Head of caudate nucleus (tissue), 42 donors: ENCODE results near the gene ADCY10.
"Not testable (repeated sequence)": the region's sequence is repeated elsewhere in the genome, so short reads cannot be mapped to it uniquely, and the experiment has no call there.

Experiments
- DNase-seq, 42 donors: peaks; one replicate each; pipeline versions ENCODE4 v3.0.0 to v3.0.0-alpha.2; 2020 to 2021; ENCODE audit warnings: mixed read lengths in 7 of 42
- intact Hi-C: fragments of 100-400 bp; cut with DNase I; formaldehyde crosslinking; loops from one replicate; pipeline ENCODE4 v1.15.0; 2022

Gene ADCY10

DNA sequence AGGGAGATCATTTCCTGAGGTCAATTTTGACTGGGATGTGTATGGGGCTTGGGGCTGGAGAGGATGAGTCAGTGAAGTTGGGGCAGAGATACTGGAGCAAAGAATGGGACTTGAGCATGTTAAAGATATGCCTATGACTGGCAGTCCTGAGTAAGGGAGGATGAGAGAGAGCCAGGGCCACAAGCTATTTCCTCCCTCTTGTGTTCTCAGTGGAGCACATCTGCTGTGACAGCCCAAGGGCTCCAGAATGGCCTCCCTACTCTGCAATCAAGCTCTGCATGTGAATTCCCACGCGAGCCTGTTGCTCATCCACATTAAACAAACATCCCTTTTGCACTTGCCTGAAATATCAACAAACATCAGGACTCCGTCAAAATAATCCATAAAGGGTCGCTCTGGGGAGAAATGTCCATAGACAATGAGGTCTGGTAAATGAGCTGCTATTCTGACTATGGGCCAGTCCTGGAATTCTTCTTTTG lies 9.2 kb downstream of the ADCY10 start:
- no peak for DNase-seq
- intact Hi-C loops = no loop called here

DNA sequence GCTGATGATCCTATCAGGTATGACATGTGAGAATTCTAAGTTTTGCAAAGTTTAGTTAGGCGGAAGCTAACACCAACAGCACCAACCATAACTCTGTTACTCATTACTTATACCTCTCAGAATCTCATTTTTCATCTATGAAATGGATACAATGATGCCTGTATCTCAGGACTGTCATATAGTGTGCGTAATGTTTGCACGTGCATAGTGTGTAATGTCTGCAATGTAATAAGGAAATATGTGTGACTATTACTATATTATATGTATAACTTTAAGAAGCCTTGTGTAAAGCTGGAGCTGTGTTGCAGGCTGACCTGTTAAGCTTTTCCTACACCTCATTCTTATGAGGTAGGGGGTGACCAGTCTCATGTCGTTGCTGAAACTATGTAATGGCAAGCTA lies 13.0 kb downstream of the ADCY10 start:
- DNase-seq = no peak
- intact Hi-C loops = no loop called here

DNA sequence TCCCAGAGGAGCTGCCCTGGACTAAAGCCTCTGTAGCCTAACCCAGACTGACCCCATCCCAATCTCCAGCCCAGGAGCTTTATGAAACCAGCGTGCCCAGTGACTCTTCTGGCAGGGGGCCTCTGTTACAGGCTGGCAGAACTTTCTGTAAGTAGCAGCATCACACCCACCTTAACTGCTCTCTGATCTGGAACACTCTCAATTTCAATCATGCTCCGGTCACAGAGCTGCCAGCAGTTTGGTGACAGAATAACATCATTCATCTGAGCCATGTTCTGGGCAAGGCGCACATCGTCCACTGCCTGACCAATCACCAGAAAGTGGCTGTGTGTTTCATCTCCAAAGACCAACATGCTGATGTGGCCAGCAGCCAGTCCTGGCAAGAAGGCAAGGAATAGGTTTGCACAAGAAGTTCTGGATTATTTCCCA lies 14.7 kb downstream of the ADCY10 start:
- intact Hi-C loops = no loop called here
- no peak for DNase-seq

DNA sequence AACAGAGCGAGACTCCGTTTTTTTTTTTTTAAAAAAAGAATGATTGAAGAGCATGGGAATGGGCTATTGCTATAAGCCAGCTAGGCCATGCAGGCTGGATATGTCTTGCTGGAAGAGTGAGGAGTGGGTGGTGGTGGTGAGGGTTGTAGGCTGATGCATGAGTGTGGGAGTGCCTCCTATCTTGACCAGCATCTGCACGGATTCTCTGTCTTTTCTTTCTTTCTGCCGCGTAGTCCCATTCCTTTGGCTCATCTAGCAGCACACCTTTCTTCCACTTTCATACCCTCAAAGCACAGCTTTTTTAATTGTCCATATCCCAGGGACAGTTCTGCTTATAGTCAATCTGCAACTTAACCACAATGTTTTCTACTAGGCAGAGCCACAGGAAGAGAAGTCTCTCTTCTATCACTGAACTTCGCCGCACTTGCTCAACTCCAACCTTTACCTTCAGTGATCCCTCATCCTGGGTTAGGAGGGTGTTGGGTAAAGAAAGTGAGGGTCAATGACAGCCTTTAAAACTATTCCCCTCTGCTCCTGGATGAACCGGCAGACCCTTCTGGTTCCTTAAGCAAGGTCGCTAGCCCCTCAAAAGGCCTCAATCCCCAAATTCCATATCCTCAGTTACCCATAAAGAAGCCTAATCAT lies 15.2 kb downstream of the ADCY10 start:
- intact Hi-C loops = no loop called here
- no peak for DNase-seq

DNA sequence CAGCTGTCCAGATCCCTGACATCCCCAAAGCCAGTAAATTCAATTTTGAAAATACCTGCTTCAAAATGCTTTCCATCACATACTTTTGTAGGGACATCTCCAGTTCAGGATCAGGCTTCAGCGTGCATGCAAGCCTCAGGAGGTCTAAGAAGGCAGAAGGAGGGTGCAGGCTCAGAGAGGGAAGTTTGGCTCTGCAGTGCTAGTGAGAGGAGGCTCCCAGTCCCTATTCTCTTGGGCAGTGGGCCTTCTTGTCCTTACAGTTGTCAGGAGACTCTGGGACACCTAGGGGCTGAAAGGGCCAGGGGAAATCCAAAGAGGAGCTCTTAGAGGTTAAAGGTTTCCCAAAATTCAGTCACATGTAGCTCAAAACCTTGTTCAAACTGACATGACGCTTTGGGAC lies 20.1 kb downstream of the ADCY10 start:
- intact Hi-C loops = no loop called here
- no peak for DNase-seq

DNA sequence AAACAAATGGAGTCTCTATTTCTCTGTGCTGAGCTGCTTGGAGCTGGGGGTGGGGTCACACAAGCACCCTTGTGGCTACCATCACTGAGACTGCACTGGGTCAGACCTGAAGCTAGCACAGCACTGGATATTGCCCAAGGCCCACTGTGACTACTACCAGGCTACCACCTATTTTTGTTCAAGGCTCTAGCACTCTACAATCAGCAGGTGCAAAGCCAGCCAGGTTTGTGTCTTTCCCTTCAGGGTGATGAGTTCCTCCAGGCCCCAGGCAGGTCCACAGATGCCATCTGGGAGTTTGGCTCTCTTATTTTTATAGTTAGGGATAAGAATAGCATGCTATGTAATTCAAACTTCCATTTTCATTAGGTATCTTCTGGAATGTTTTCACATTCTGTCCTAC lies 23.5 kb downstream of the ADCY10 start:
- intact Hi-C loops = no loop called here

DNA sequence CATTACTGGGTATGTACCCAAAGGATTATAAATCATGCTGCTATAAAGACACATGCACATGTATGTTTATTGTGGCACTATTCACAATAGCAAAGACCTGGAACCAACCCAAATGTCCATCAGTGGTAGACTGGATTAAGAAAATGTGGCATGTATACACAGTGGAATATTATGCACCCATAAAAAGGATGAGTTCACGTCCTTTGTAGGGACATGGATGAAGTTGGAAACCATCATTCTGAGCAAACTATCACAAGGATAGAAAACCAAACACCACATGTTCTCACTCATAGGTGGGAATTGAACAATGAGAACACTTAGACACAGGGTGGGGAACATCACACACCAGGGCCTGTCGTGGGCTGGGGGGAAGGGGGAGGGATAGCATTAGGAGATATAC lies 26.7 kb downstream of the ADCY10 start:
- DNase-seq, intact Hi-C loops: not testable (repeated sequence)

More for the DNA sequence above, 23.5 kb downstream of the ADCY10 start:
- DNase-seq = no peak

DNA sequence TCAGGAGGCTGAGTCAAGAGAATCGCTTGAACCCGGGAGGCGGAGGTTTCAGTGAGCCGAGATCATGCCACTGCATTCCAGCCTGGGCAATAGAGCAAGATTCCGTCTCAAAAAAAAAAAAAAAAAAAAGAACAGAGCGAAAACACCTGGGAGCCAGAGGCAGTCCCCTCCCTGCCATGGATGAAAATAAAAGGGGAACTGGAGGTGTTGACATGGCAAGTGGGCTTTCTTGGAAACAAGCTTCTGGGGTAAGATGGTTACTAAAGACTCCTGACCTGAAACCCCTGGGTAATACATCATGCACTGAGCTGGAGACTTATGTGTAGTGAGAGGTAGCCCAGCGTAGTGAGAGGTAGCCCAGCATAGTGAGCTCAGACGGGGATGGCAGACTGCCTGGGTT lies 31.6 kb downstream of the ADCY10 start:
- no peak for DNase-seq
- intact Hi-C loops = no loop called here

DNA sequence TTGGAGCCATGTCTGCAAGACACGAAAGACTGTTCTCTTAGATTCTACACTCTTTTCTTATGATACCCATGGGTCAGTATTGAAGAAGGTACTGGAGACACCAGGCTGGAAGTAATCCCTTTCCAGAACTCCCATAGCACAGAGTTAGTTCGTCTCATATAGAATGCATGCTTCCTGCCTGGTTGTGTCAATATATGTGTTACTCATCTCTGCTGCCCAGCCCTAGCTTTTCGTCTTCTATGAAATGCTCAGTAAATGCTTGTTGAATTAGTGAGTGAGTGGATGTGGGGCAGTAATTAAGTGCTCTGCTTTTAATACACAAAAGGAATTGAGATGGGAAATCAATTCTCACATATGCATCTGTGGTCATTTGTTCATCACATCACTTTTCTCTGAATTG lies 32.1 kb downstream of the ADCY10 start:
- DNase-seq = no peak
- intact Hi-C loops = no loop called here

DNA sequence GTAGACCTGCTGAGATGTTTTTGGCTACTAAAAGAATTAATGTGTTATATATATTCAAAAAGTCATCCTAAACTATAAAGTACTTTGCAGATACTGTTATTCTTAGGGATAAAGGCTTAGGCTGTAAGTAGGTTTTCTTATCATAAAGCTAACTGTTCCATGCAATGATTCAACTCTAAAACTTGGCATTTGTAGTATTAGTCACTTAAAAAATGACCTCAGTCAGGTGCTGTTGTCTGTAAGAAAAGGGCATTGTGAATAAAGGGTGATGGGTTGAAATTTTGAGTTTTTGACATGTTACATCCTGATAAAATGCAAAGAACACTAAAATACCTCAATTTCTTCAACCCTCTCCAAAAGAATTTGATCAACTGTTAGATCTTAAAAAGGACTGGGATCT lies 32.9 kb downstream of the ADCY10 start:
- intact Hi-C loops = no loop called here
- no peak for DNase-seq

DNA sequence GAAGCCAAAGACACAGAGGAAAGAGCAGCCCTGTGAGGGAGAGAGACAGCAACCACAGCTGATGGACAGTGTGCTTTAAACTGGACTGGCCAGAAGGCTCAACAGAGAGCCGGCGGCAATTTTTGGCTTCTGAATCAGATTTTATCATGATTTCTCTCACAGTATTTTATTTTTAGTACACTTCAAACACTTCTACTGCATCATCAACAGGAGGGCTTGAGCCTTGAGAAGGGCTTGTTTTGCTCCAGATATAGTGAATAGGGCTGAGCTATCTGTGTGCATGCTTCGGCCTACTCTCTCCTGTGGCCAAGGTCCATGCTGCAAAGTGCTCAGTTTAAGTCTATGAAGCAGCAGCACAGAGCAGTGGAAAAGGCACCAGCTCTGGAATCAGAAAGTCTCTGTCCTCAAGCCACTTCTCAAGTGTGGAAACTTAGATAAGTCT lies 33.3 kb downstream of the ADCY10 start:
- intact Hi-C loops = no loop called here
- no peak for DNase-seq

DNA sequence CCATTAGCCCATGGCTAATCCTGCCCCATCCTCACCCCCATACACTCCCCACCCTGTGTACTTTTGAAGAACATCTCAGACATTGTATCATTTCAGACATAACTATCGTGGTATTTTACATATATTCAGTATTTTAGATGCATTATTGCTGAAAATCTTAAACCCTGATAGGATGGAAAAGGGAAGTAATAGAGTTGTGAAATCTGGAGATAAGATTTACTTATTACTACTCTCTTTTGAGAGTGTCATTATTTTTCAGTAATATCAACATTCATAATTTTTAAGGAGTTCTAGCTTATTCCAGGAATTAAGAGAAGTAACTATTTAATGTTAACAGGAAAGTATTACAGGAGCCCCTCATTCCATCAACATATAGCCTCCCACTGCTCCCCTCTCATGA lies 34.4 kb downstream of the ADCY10 start:
- DNase-seq = no peak
- intact Hi-C loops = no loop called here

DNA sequence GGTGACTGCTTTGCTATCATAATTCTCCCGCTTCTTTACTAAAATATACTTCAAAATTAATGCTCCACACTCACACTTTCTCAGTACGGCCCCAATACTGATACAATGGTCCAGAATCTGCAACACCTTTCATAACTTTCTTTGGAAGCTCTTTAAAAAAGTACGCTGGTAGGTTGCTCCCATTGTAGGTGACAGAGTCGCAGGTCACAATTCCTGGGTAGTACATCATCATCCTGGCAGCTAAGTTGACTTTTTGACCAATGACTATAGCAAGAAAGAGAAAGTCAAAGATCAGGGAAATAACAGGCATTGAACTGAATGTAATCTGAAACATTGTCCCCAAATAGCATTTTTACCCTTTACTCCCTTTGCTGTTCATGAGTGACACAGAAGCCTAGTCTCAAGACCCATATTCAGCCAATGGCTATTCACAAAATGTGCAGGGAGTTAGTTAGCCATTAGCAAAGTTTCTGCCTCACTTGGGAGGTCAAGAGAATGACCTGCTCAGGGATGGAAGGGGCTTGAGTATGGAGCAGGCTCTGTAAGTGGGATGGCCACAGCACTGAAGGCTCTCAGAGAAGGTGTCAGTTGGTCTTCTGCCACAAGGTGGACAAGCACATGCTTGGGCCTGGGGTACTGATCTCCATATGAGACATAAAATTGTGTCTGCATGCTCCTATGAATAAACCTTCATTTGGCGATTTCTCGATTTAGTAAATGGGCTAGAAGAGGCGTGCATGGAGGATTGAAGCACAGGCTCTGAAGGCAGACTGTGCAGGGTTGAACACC lies 35.4 kb downstream of the ADCY10 start:
- no peak for DNase-seq
- intact Hi-C loops = no loop called here

DNA sequence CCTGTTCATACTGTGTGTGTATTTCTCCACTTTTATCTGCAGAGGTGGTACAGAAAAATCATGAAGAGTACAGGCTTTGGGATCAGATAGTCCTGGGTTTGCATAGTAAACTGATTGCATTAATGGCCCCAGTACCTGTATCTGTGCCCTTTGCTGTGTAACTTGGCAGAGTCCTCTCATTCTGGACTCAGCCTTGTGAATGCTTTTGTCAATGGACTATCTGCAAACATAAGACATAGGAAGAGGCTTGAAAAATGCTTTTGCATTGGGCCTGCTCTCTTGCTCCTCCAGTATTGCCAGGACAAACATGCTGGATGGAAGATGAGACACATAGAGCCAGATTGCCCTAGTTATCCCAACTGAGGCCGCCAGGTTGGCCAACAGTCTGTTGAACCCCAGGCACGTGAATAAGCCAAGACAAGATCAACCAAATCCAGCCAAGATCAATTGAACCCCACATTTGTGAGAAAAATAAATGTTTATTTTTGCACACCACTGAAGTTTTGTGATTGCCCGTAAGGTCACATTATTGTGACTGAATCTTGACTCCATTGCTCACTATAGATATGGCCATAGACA lies 37.2 kb downstream of the ADCY10 start:
- no peak for DNase-seq
- intact Hi-C loops = no loop called here

DNA sequence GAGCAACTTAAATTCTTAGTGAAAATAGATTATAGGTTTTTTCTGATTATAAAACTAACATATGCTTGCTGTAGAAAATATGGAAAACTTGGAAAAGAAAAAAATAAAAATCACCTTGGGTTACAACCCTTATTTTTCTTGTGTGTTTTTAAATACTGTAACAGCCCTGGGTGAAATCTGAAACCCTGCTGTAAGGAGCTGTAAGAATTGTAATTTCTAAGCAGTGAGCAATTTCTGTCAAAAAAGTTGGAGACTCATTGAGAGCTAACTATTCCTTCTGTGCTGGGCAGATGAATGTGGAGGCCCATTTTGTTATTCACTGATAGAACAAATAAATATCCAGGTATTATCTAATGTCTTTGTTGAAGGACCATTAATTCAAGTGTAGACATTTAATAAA lies 42.6 kb downstream of the ADCY10 start:
- DNase-seq = no peak
- intact Hi-C loops = no loop called here

DNA sequence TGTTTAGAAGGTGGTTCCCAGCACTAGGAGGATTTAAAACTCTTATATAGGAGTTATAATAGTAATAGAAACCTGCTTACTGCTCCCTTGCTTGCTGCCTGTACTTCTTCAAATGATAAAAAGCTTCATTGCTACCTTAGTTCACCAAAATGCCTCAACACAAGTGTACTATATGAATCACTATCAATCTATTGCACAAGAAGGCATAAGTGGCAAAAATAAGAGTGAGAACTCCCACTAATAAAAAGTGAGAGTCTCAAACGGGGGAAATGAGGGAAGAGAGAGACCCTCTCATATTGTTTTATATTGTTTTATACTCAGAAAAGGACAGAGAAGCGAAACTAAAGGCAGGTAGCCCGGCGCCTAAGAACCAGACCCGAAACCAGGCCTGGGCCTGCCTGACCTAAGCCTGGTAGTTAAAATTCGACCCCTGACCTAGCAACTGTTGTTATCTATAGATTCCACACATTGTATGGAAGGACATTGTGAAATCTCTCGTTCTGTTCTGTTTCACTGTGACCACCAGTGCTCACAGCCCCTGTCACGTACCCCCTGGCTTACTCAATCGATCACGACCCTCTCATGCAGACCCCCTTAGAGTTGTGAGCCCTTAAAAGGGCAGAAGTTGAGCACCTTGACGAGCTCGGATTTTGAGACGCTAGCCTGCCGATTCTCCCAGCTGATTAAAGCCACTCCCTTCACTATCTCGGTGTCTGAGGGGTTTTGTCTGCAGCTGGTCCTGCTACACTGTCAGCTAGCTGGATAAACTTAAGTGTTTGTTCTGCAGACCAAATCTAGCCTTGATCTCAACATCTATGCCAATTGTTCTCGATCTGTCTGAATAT lies 44.6 kb downstream of the ADCY10 start:
- DNase-seq, intact Hi-C loops: not testable (repeated sequence)

DNA sequence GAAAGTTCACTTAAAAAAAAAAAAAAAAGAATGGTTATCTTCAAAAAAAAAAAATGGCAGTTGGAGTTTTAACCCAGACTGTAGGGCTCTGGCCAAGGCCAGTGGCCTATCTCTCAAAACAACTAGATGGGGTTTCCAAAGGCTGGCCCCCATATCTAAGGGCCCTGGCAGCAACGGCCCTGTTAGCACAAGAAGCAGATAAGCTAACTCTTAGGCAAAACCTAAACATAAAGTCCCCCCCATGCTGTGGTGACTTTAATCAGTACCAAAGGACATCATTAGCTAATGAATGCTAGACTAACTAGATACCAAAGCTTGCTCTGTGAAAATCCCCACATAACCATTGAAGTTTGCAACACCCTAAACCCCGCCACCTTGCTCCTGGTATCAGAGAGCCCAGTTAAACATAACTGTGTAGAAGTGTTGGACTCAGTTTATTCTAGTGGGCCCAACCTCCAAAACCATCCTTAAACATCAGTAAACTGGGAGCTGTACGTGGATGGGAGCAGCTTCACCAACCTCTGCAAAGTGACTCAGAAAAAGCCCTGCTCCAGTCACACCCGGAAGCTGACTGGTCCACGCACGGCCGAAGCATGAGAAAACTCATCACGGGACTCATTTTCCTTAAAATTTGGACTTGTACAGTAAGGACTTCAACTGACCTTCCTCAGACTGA lies 47.1 kb downstream of the ADCY10 start:
- intact Hi-C loops, DNase-seq: not testable (repeated sequence)

DNA sequence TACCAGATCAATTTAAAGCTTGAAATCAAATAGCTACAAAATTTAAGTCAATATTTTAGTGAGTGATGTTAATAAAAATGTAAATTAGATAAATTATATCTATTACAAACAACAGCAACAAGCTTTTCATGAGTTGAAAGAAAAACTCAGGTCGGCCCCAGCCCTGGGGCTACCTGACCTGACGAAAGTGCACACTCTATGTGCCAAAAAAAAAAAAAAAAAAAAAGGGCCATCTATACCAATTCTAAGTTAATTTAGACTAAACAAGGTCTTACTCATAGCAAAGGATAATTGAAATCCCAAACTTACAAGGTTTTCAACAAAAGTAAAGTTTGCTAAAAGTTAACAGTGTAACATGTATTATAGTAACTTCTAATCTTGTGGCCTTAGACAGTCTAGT lies 47.6 kb downstream of the ADCY10 start:
- intact Hi-C loops, DNase-seq: not testable (repeated sequence)

DNA sequence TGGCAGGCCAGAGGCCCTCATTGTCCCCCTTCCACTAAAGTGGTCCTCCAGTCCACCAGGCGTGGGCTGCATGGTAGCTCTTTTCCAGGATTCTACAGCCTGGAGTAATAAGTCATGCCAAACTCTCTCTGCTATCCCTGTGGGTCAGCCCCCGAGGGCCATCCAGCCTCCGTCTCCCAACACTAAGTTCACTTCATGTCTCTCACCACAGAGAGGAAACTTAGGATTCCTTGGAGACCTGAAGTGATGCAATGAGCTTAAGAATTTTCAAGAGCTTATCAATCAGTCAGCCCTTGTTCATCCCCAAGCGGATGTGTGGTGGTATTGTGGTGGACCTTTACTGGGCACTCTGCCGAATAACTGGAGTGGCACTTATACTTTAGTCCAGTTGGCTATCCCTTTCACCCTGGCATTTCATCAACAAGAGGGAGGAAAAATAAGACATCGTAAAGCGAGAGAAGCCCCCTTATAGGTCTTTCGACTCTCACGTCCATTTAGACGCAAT lies 48.1 kb downstream of the ADCY10 start:
- DNase-seq = not testable (repeated sequence)

More for the DNA sequence above, 48.1 kb downstream of the ADCY10 start:
- intact Hi-C loops = not testable (repeated sequence)
